IMR-90 (cell line): Measurements from ENCODE around the gene KCNJ1. TPM values are rescaled to one million over a fixed set of nuclear protein-coding genes. Genes with fewer than 3 reads are reported as not detected.

Experiments
- ATAC-seq: fragments of 200-7000 bp; cut with Tn5 transposase; 2 replicates; pipeline ENCODE4 v1.9.1; 2020; ENCODE audit warnings: low read depth, mild to moderate bottlenecking, moderate library complexity
- BruUV-seq: library from RNA; stranded (reverse); fragments of 400-500 nt; replicated peaks from 2 replicates; lab custom pipeline; 2021; lab: Mats Ljungman, UMichigan
- CTCF ChIA-PET: fragments of 300-600 bp; formaldehyde crosslinking; extraction: SDS; loops from one replicate; lab custom pipeline; 2021; ENCODE audit warnings: antibody characterized with exemption; lab: Yijun Ruan, JAX
- POLR2A ChIA-PET: fragments of 300-600 bp; sonication (Branson Sonifier 250); formaldehyde crosslinking; loops from one replicate; lab custom pipeline; 2022; ENCODE audit warnings: antibody characterized with exemption; ENCODE audit not compliant: unreplicated experiment; lab: Charles Lee
- DNase-seq: peaks from one replicate; pipeline ENCODE4 v3.0.0; 2013
- H2AFZ ChIP-seq: replicated peaks from 2 replicates; pipeline ENCODE3; 2013; ENCODE audit warnings: low read length, mild to moderate bottlenecking; ENCODE audit not compliant: poor library complexity
- H2AK5ac ChIP-seq: 2 replicates; pipeline ENCODE4 v1.6.1; 2013; ENCODE audit warnings: low read depth, low read length, inconsistent platforms
- H2AK9ac ChIP-seq: replicated peaks from 2 replicates; pipeline ENCODE3; 2013; ENCODE audit warnings: mild to moderate bottlenecking, low read depth, low read length, moderate library complexity; ENCODE audit not compliant: poor library complexity
- H2BK120ac ChIP-seq: 2 replicates; pipeline ENCODE4 v1.6.1; 2013; ENCODE audit warnings: low read depth, low read length, inconsistent platforms
- H2BK15ac ChIP-seq: 3 replicates; pipeline ENCODE4 v1.6.1; 2013; ENCODE audit warnings: low read depth, low read length, inconsistent platforms
- H2BK20ac ChIP-seq: 2 replicates; pipeline ENCODE4 v1.6.1; 2013; ENCODE audit warnings: low read depth, mild to moderate bottlenecking, inconsistent platforms, low read length, moderate library complexity
- H2BK5ac ChIP-seq: 2 replicates; pipeline ENCODE4 v1.6.1; 2013; ENCODE audit warnings: mild to moderate bottlenecking, low read depth, low read length, inconsistent platforms; ENCODE audit not compliant: poor library complexity, severe bottlenecking
- H3K14ac ChIP-seq: replicated peaks from 2 replicates; pipeline ENCODE4 v1.6.1; 2013; ENCODE audit warnings: low read depth, low read length, inconsistent platforms
- H3K18ac ChIP-seq: 2 replicates; pipeline ENCODE4 v1.6.1; 2013; ENCODE audit warnings: low read depth, low read length, control low read depth
- H3K23ac ChIP-seq: 2 replicates; pipeline ENCODE4 v1.6.1; 2013; ENCODE audit warnings: low read depth, low read length, inconsistent platforms
- H3K27ac ChIP-seq: 2 replicates; pipeline ENCODE4 v1.5.1; 2013; ENCODE audit warnings: mild to moderate bottlenecking, control low read depth, low read length; ENCODE audit not compliant: insufficient read depth
- H3K27me3 ChIP-seq: 2 replicates; pipeline ENCODE4 v1.6.1; 2013; ENCODE audit warnings: low read length; ENCODE audit not compliant: control insufficient read depth, insufficient read depth
- H3K36me3 ChIP-seq: 2 replicates; pipeline ENCODE4 v1.6.1; 2013; ENCODE audit warnings: low read length, mixed read lengths; ENCODE audit not compliant: control insufficient read depth, insufficient read depth
- H3K4ac ChIP-seq: 2 replicates; pipeline ENCODE4 v1.6.1; 2013; ENCODE audit warnings: low read depth, low read length, inconsistent platforms
- H3K4me1 ChIP-seq: 2 replicates; pipeline ENCODE4 v1.6.1; 2013; ENCODE audit warnings: low read length, mixed read lengths; ENCODE audit not compliant: control insufficient read depth, insufficient read depth
- H3K4me2 ChIP-seq: 2 replicates; pipeline ENCODE4 v1.6.1; 2013; ENCODE audit warnings: low read depth, mild to moderate bottlenecking, control low read depth, low read length, moderate library complexity
- H3K4me3 ChIP-seq: 2 replicates; pipeline ENCODE4 v1.5.1; 2013; ENCODE audit warnings: low read depth, mild to moderate bottlenecking, control low read depth, low read length, moderate library complexity; ENCODE audit not compliant: insufficient read depth
- H3K56ac ChIP-seq: 2 replicates; pipeline ENCODE4 v1.6.1; 2013; ENCODE audit warnings: low read length, inconsistent platforms; ENCODE audit not compliant: insufficient read depth; ENCODE audit errors: extremely low read depth
- H3K79me1 ChIP-seq, 2 experiments: 2 replicates each; pipeline ENCODE4 v1.6.1; 2013; ENCODE audit warnings: low read length in 2 of 2, inconsistent platforms in 1 of 2, low read depth in 1 of 2
- H3K9ac ChIP-seq: 2 replicates; pipeline ENCODE4 v1.6.1; 2013; ENCODE audit warnings: low read depth, low read length, control low read depth
- H3K9me1 ChIP-seq: 2 replicates; pipeline ENCODE4 v1.6.1; 2013; ENCODE audit warnings: low read length, inconsistent platforms; ENCODE audit not compliant: insufficient read depth
- H3K9me3 ChIP-seq: 2 replicates; pipeline ENCODE4 v1.6.1; 2013; ENCODE audit warnings: low read length; ENCODE audit not compliant: control insufficient read depth, insufficient read depth
- H4K20me1 ChIP-seq: 2 replicates; pipeline ENCODE4 v1.6.1; 2013; ENCODE audit warnings: low read length, inconsistent platforms; ENCODE audit not compliant: insufficient read depth
- H4K5ac ChIP-seq: 2 replicates; pipeline ENCODE4 v1.6.1; 2013; ENCODE audit warnings: mild to moderate bottlenecking, low read depth, low read length, control low read depth
- H4K8ac ChIP-seq, 2 experiments: 2 replicates each; pipeline ENCODE4 v1.6.1; 2013; ENCODE audit warnings: low read depth in 2 of 2, low read length in 2 of 2, control low read depth in 1 of 2, inconsistent platforms in 1 of 2
- H4K91ac ChIP-seq: 2 replicates; pipeline ENCODE4 v1.6.1; 2013; ENCODE audit warnings: low read depth, low read length, inconsistent platforms; ENCODE audit not compliant: insufficient read depth
- CEBPB ChIP-seq: IDR thresholded peaks from 2 replicates; pipeline ENCODE4 v1.6.1; 2012; ENCODE audit warnings: low read depth, low read length, improper control_type of control experiment
- MAZ ChIP-seq: IDR thresholded peaks from 2 replicates; pipeline ENCODE4 v1.6.1; 2012; ENCODE audit warnings: low read depth, mild to moderate bottlenecking, low read length, improper control_type of control experiment, moderate library complexity, borderline replicate concordance
- RFX5 ChIP-seq: IDR thresholded peaks from 2 replicates; pipeline ENCODE4 v1.8.0; 2012; ENCODE audit warnings: low read depth, mild to moderate bottlenecking, low read length, moderate library complexity
- WGBS, 2 experiments: methylation state at CpG; one replicate each; pipeline versions ENCODE4 v1.1.5 to v1.1.7; 2013; ENCODE audit warnings: missing lambda C conversion rate in 2 of 2; ENCODE audit not compliant: insufficient read length in 1 of 2; ENCODE audit errors: extremely low coverage in 2 of 2; 5-methylcytosine and 5-hydroxymethylcytosine counted together
- dilution Hi-C: fragments of 300-500 bp; cut with HindIII; formaldehyde crosslinking; loops from one replicate; pipeline ENCODE4 v1.14.3; 2018; ENCODE audit warnings: low sequenced_read_pairs; ENCODE audit not compliant: unreplicated experiment
- in situ Hi-C: fragments of 300-500 bp; cut with MboI; formaldehyde crosslinking; loops from 3 replicates; pipeline ENCODE4 v1.14.3; 2019; ENCODE audit warnings: low sequenced_read_pairs, inconsistent platforms, mixed read lengths
- intact Hi-C: fragments of 100-400 bp; cut with micrococcal nuclease; formaldehyde crosslinking; loops from 2 replicates; pipeline ENCODE4 v1.10.0; 2022
- polyA plus RNA-seq, 3 experiments: library from polyadenylated mRNA; depleted of rRNA; stranded (reverse); fragments of >200 nt; gene quantifications; 2 replicates each; pipeline ENCODE4 v1.2.3, GENCODE V29; 2012; ENCODE audit warnings: low replicate concordance in 1 of 3
- total RNA-seq: library from RNA; depleted of rRNA; stranded (reverse); fragments of >200 nt; gene quantifications from 2 replicates; pipeline ENCODE4 v1.2.3, GENCODE V29; 2012

KCNJ1 gene
- total and polyA plus RNA-seq, 2 of the 4 experiments (the other 2 are of a cell fraction), result not detected

DNA sequence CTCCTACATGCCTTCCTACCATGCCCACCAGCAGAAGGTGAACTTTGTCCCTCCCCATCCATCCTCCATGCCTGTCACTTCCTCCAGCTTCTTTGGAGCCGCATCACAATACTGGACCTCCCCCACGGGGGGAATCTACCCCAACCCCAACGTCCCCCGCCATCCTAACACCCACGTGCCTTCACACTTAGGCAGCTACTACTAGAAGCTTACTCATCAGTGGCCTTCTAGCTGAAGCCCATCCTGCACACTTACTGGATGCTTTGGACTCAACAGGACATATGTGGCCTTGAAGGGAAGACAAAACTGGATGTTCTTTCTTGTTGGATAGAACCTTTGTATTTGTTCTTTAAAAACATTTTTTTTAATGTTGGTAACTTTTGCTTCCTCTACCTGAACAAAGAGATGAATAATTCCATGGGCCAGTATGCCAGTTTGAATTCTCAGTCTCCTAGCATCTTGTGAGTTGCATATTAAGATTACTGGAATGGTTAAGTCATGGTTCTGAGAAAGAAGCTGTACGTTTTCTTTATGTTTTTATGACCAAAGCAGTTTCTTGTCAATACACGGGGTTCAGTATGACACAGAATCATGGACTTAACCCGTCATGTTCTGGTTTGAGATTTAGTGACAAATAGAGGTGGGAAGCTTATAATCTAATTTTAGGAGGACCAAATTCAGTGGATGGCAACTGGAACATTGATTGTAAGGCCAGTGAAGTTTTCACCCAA, 56.1 kb downstream of the KCNJ1 start:
- peaks cover 14% of the 10 kb centered on the region for H3K4me1 ChIP-seq
- CTCF ChIA-PET, result no interaction called here
- dilution Hi-C loops, result no loop called here

More for the DNA sequence above, 56.1 kb downstream of the KCNJ1 start:
- H3K18ac ChIP-seq, result no peak overlapping the region
- H3K23ac ChIP-seq, result no peak overlapping the region
- H4K20me1 ChIP-seq, result no peaks in the 10 kb centered on the region
- ATAC-seq (no peak), DNase-seq (no peak)
- no peak overlapping the region for H2AFZ ChIP-seq
- H3K4me3 ChIP-seq, result no peak overlapping the region
- H4K5ac ChIP-seq, result no peak overlapping the region
- no peak overlapping the region for H3K27ac ChIP-seq
- no peak overlapping the region for H2BK5ac ChIP-seq
- H4K91ac ChIP-seq, result no peak overlapping the region
- no peak overlapping the region for H3K9ac ChIP-seq
- H2BK20ac ChIP-seq, result no peak overlapping the region
- H2AK5ac ChIP-seq, result no peak overlapping the region
- H3K36me3 ChIP-seq, result peaks cover 12% of the 10 kb centered on the region
- no peak overlapping the region for H3K56ac ChIP-seq
- H3K27me3 ChIP-seq, result no peaks in the 10 kb centered on the region
- H3K9me3 ChIP-seq, result no peaks in the 10 kb centered on the region
- H2BK120ac ChIP-seq, result no peak overlapping the region
- H3K9me1 ChIP-seq, result peaks cover 13% of the 10 kb centered on the region
- WGBS, 2 experiments, result 87% methylated on average over 8 of the region's 8 CpGs; no CpG with 5 or more reads in 1 of the 2 experiments
- H3K79me1 ChIP-seq, result peaks cover 0 to 8% of the 10 kb centered on the region in 2 experiments; a peak in 1 of 4 replicates
- no peak overlapping the region for H2AK9ac ChIP-seq
- POLR2A ChIA-PET, result no interaction called here
- H3K4me2 ChIP-seq, result no peak overlapping the region
- H3K14ac ChIP-seq, result no peak overlapping the region
- TSS peak; percentile 70 for BruUV-seq
- H4K8ac ChIP-seq, result no peak overlapping the region
- H3K4ac ChIP-seq, result no peak overlapping the region
- H2BK15ac ChIP-seq, result no peak overlapping the region
- TF ChIP-seq MAZ (no peak), RFX5 (no peak), CEBPB (no peak)
- in situ Hi-C loops, result no loop called here
- intact Hi-C loops, result no loop called here
